HCT116 (cell line): ENCODE data around the gene GPR176.
"Not testable (repeated sequence)": the region's sequence is repeated elsewhere in the genome, so short reads cannot be mapped to it uniquely, and the experiment has no call there.

ENCODE experiments used
- CEBPB ChIP-seq: IDR thresholded peaks from 2 replicates; pipeline ENCODE4 v1.6.1; 2012; ENCODE audit warnings: low read depth
- CTCF ChIP-seq, 3 experiments: fragments of 200-600 bp in 1 of 3; sonication (generic) in 1 of 3; IDR thresholded peaks in 2 of 3; conservative IDR thresholded peaks in 1 of 3; 2 replicates each; pipeline ENCODE4 v1.5.1; 2012 to 2017; ENCODE audit warnings: low read depth in 2 of 3, low read length in 2 of 3, antibody characterized with exemption in 1 of 3, borderline replicate concordance in 1 of 3, control low read depth in 1 of 3, mild to moderate bottlenecking in 1 of 3, mixed read lengths in 1 of 3, mixed run types in 1 of 3, moderate library complexity in 1 of 3; ENCODE audit not compliant: insufficient read depth in 1 of 3
- EGR1 ChIP-seq: IDR thresholded peaks from 2 replicates; pipeline ENCODE4 v1.6.1; 2012; ENCODE audit warnings: low read depth
- EZH2 ChIP-seq: fragments of 200-600 bp; sonication (generic); IDR thresholded peaks from 2 replicates; pipeline ENCODE4 v1.6.1; 2017; ENCODE audit warnings: antibody characterized with exemption, mixed run types
- EZH2phosphoT487 ChIP-seq: fragments of 200-600 bp; IDR thresholded peaks from 2 replicates; pipeline ENCODE4 v1.6.1; 2018; ENCODE audit warnings: antibody characterized with exemption, borderline replicate concordance
- MAX ChIP-seq: IDR thresholded peaks from 2 replicates; pipeline ENCODE4 v1.6.1; 2012
- POLR2A ChIP-seq: IDR thresholded peaks from 2 replicates; pipeline ENCODE4 v1.7.0; 2011; ENCODE audit warnings: borderline replicate concordance; ENCODE audit not compliant: insufficient read depth, insufficient read length; ENCODE audit errors: extremely low read depth
- POLR2AphosphoS5 ChIP-seq: IDR thresholded peaks from 2 replicates; pipeline ENCODE4 v1.6.1; 2011; ENCODE audit warnings: mild to moderate bottlenecking, low read depth, low read length, moderate library complexity
- SIN3A ChIP-seq: IDR thresholded peaks from 2 replicates; pipeline ENCODE4 v1.6.1; 2012; ENCODE audit warnings: low read depth
- SP1 ChIP-seq: IDR thresholded peaks from 2 replicates; pipeline ENCODE4 v1.6.1; 2012; ENCODE audit warnings: low read depth
- YY1 ChIP-seq: IDR thresholded peaks from 2 replicates; pipeline ENCODE4 v1.6.1; 2011; ENCODE audit warnings: low read length, low read depth, moderate library complexity, mild to moderate bottlenecking; ENCODE audit not compliant: insufficient replicate concordance; ENCODE audit errors: extremely low read depth

DNA sequence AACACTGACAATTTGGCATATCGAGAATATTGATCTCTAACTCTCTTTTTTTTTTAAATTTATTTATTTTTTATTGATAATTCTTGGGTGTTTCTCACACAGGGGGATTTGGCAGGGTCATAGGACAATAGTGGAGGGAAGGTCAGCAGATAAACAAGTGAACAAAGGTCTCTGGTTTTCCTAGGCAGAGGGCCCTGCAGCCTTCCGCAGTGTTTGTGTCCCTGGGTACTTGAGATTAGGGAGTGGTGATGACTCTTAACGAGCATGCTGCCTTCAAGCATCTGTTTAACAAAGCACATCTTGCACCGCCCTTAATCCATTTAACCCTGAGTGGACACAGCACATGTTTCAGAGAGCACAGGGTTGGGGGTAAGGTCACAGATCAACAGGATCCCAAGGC lies 27.0 kb downstream of the GPR176 start:
- TF ChIP-seq POLR2AphosphoS5; EZH2phosphoT487; SIN3A; CTCF (IDR thresholded peaks at IDR 0.05 in 2 of 3, conservative IDR thresholded peaks at IDR 0.05 in 1 of 3; ENCODE audit: borderline replicate concordance in 1 of 3, insufficient read depth in 1 of 3, low read depth in 2 of 3, low read length in 2 of 3); POLR2A; CEBPB; YY1; EZH2; MAX; SP1; EGR1: not testable (repeated sequence)
